ENCODE measurements around the gene ADISSP. TPM values are rescaled to one million over a fixed set of nuclear protein-coding genes. Genes with fewer than 3 reads are reported as not detected.

The ADISSP gene
- total and polyA plus RNA-seq, 2 of the 13 experiments (the other 11 are each of a cell fraction or from before 2014, with no cell fraction given) = 38.3 to 90.6 TPM

DNA sequence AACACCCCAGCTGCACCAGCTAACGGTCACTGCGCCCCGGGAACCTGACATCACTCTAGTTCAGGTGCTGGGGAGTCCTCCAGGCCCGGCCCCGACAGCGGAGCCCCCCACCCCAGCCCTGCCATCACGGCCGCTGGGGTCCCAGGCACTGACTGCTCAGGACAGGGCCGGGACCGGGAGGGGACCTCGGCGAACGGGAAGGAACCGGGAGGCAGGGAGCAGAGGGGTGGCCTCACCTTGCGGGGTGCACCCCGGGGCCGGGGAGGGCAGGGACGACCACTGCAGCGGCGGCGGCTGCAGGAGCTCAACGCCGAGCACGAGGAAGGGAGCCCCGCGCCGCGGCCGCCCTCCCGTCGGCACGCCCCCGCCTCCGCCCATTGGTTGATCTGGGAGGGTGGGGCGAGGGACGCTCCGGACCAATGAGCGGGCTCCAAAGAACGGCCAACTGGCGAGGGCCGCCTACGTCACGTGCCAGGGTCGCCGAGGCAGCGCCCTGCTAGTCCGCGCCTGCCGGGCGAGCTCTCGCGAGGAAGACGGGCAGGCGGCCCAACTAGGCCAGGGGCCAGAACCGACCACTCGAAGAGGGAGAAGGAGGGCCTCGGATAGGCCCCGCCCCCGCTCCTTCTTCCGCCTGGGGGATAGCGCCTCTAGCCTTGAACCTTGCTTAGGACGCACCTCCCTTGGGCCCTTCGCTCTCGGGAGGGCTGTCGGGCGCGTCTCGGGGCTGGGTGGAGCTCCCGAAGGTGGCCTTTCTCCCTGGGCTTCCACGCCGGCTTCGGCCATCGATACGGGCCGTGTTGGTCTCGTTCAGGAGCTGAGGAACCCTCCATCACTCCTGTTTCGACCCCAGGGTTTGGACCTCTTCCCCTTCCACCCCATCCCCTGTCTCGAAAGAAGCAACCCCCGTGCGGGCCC, at the start of gene ADISSP (continued):
- TF ChIP-seq, protein P1, sequence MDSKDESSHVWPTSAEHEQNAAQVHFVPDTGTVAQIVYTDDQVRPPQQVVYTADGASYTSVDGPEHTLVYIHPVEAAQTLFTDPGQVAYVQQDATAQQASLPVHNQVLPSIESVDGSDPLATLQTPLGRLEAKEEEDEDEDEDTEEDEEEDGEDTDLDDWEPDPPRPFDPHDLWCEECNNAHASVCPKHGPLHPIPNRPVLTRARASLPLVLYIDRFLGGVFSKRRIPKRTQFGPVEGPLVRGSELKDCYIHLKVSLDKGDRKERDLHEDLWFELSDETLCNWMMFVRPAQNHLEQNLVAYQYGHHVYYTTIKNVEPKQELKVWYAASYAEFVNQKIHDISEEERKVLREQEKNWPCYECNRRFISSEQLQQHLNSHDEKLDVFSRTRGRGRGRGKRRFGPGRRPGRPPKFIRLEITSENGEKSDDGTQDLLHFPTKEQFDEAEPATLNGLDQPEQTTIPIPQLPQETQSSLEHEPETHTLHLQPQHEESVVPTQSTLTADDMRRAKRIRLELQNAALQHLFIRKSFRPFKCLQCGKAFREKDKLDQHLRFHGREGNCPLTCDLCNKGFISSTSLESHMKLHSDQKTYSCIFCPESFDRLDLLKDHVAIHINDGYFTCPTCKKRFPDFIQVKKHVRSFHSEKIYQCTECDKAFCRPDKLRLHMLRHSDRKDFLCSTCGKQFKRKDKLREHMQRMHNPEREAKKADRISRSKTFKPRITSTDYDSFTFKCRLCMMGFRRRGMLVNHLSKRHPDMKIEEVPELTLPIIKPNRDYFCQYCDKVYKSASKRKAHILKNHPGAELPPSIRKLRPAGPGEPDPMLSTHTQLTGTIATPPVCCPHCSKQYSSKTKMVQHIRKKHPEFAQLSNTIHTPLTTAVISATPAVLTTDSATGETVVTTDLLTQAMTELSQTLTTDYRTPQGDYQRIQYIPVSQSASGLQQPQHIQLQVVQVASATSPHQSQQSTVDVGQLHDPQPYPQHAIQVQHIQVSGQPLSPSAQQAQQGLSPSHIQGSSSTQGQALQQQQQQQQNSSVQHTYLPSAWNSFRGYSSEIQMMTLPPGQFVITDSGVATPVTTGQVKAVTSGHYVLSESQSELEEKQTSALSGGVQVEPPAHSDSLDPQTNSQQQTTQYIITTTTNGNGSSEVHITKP (CRISPR knock-in tag; IDR thresholded peaks at IDR 0.05; ENCODE audit: low read depth) = peak; percentile 92
- TF ChIP-seq YEATS4 (CRISPR knock-in tag; IDR thresholded peaks at IDR 0.05; ENCODE audit: borderline replicate concordance) (peak; percentile 92), MXI1 (IDR thresholded peaks at IDR 0.05; ENCODE audit: borderline replicate concordance, low read depth, low read length) (peak; percentile 96; the same call in 2 of the 3 replicates), ZNF572 (CRISPR knock-in tag; IDR thresholded peaks at IDR 0.05) (0 out of 2 replicates have a peak, but pooled peaks have one; percentile 87), ZBTB38 (CRISPR knock-in tag; IDR thresholded peaks at IDR 0.05) (peak; percentile 34), PCBP2 (optimal IDR thresholded peaks at IDR 0.05; ENCODE audit: low read depth, low read length, poor library complexity, severe bottlenecking) (no peak), CAMTA2 (CRISPR knock-in tag; IDR thresholded peaks at IDR 0.05; ENCODE audit: borderline replicate concordance) (0 out of 2 replicates have a peak, but pooled peaks have one; percentile 47), SALL1 (CRISPR knock-in tag; IDR thresholded peaks at IDR 0.05) (peak; percentile 86)
- TF ChIP-seq, protein P2, sequence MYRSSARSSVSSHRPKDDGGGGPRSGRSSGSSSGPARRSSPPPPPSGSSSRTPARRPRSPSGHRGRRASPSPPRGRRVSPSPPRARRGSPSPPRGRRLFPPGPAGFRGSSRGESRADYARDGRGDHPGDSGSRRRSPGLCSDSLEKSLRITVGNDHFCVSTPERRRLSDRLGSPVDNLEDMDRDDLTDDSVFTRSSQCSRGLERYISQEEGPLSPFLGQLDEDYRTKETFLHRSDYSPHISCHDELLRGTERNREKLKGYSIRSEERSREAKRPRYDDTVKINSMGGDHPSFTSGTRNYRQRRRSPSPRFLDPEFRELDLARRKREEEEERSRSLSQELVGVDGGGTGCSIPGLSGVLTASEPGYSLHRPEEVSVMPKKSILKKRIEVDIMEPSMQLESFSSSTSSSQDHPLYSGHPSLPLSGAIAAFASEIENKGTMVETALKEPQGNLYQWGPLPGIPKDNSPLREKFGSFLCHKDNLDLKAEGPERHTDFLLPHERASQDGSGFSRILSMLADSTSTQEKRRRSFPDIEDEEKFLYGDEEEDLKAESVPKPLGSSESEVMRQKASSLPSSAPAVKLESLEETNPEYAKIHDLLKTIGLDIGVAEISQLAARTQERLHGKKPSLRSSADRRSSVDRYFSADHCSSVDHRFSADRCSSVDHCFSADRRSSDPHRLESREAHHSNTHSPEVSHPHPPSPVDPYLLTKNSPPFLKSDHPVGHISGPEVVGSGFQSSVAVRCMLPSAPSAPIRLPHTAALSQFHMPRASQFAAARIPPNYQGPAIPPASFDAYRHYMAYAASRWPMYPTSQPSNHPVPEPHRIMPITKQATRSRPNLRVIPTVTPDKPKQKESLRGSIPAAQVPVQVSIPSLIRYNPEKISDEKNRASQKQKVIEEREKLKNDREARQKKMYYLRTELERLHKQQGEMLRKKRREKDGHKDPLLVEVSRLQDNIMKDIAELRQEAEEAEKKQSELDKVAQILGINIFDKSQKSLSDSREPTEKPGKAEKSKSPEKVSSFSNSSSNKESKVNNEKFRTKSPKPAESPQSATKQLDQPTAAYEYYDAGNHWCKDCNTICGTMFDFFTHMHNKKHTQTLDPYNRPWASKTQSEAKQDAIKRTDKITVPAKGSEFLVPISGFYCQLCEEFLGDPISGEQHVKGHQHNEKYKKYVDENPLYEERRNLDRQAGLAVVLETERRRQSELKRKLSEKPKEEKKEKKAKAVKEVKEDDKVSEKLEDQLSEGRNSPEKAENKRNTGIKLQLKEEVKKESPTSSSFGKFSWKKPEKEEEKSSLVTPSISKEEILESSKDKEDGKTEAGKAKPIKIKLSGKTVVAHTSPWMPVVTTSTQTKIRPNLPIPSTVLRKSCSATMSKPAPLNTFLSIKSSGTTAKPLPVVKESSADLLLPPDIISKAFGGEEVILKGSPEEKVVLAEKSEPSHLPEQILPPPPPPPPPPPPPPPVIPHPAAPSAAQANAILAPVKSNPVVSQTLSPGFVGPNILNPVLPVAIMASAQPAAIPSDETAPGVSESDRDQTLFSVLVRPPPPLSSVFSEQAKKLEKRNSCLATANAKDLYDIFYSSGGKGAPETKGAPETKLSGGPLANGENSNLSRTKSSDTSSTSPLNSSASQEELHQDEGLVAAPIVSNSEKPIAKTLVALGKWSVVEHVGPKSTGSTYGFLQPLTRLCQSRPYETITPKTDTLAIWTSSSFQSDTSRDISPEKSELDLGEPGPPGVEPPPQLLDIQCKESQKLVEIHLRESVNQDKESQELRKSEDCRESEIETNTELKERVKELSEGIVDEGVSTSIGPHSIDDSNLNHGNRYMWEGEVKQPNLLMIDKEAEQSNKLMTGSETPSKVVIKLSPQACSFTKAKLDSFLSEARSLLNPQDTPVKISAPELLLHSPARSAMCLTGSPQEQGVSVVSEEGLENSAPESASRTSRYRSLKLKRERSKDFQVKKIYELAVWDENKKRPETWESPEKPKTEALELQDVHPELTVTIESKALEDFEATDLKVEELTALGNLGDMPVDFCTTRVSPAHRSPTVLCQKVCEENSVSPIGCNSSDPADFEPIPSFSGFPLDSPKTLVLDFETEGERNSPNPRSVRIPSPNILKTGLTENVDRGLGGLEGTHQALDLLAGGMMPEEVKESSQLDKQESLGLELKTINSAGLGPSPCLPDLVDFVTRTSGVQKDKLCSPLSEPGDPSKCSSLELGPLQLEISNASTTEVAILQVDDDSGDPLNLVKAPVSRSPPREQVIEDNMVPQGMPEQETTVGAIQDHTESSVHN (CRISPR knock-in tag; IDR thresholded peaks at IDR 0.05) = peak; percentile 75; the same call in 1 of the 2 replicates
- TF ChIP-seq, protein P3, sequence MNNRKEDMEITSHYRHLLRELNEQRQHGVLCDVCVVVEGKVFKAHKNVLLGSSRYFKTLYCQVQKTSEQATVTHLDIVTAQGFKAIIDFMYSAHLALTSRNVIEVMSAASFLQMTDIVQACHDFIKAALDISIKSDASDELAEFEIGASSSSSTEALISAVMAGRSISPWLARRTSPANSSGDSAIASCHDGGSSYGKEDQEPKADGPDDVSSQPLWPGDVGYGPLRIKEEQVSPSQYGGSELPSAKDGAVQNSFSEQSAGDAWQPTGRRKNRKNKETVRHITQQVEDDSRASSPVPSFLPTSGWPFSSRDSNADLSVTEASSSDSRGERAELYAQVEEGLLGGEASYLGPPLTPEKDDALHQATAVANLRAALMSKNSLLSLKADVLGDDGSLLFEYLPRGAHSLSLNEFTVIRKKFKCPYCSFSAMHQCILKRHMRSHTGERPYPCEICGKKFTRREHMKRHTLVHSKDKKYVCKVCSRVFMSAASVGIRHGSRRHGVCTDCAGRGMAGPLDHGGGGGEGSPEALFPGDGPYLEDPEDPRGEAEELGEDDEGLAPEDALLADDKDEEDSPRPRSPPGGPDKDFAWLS (CRISPR knock-in tag; IDR thresholded peaks at IDR 0.05; ENCODE audit: borderline replicate concordance) = no peak
- TF ChIP-seq, protein P4, sequence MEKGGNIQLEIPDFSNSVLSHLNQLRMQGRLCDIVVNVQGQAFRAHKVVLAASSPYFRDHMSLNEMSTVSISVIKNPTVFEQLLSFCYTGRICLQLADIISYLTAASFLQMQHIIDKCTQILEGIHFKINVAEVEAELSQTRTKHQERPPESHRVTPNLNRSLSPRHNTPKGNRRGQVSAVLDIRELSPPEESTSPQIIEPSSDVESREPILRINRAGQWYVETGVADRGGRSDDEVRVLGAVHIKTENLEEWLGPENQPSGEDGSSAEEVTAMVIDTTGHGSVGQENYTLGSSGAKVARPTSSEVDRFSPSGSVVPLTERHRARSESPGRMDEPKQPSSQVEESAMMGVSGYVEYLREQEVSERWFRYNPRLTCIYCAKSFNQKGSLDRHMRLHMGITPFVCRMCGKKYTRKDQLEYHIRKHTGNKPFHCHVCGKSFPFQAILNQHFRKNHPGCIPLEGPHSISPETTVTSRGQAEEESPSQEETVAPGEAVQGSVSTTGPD (CRISPR knock-in tag; IDR thresholded peaks at IDR 0.05) = no peak

Data from HepG2 (cell line).